ENCODE data around the gene ECE1. TPM values are rescaled to one million over a fixed set of nuclear protein-coding genes. Genes with fewer than 3 reads are reported as not detected.
A peak's percentile ranks its signal among the peaks of the same experiment; 100 is the strongest.

Gene ECE1
- total and polyA plus RNA-seq, 2 of the 13 experiments (the other 11 are each of a cell fraction or from before 2014, with no cell fraction given) = 13.5 to 21.2 TPM

GRCh38 chr1:21266119-21266774 lies 24.0 kb downstream of the ECE1 start (continued):
- no peak for TF ChIP-seq ZIK1 (CRISPR knock-in tag; IDR thresholded peaks at IDR 0.05; ENCODE audit: borderline replicate concordance, low read depth)
- TF ChIP-seq ZNF558 (CRISPR knock-in tag; IDR thresholded peaks at IDR 0.05; ENCODE audit: borderline replicate concordance) = no peak
- TF ChIP-seq ZNF292 (CRISPR knock-in tag; IDR thresholded peaks at IDR 0.05; ENCODE audit: borderline replicate concordance, low read depth) = 0 out of 2 replicates have a peak, but pooled peaks have one; percentile 19
- no peak for TF ChIP-seq ZNF235 (CRISPR knock-in tag; IDR thresholded peaks at IDR 0.05; ENCODE audit: borderline replicate concordance)
- TF ChIP-seq ZNF777 (CRISPR knock-in tag; IDR thresholded peaks at IDR 0.05) = no peak
- no peak for TF ChIP-seq ETV5 (CRISPR knock-in tag; IDR thresholded peaks at IDR 0.05; ENCODE audit: borderline replicate concordance)
- no peak for TF ChIP-seq MYNN (CRISPR knock-in tag; IDR thresholded peaks at IDR 0.05; ENCODE audit: low read depth)
- TF ChIP-seq TCF7 (IDR thresholded peaks at IDR 0.05; ENCODE audit: low read depth) = 0 out of 2 replicates have a peak, but pooled peaks have one; percentile 27
- TF ChIP-seq ZFP91 (CRISPR knock-in tag; IDR thresholded peaks at IDR 0.05; ENCODE audit: borderline replicate concordance) = peak; percentile 62; the same call in 1 of the 2 replicates
- TF ChIP-seq ZNF629 (CRISPR knock-in tag; conservative IDR thresholded peaks at IDR 0.05) = peak; percentile 87
- TF ChIP-seq ZBTB37 (CRISPR knock-in tag; IDR thresholded peaks at IDR 0.05) = no peak
- no peak for TF ChIP-seq GLI4 (CRISPR knock-in tag; IDR thresholded peaks at IDR 0.05; ENCODE audit: borderline replicate concordance)
- TF ChIP-seq CHCHD3 (CRISPR knock-in tag; IDR thresholded peaks at IDR 0.05) = no peak
- TF ChIP-seq IKZF1 (IDR thresholded peaks at IDR 0.05) = no peak
- TF ChIP-seq POGZ (CRISPR knock-in tag; IDR thresholded peaks at IDR 0.05) = no peak
- no peak for TF ChIP-seq ZNF83 (CRISPR knock-in tag; IDR thresholded peaks at IDR 0.05; ENCODE audit: borderline replicate concordance)
- TF ChIP-seq PRMT3 (CRISPR knock-in tag; IDR thresholded peaks at IDR 0.05; ENCODE audit: borderline replicate concordance, low read depth) = no peak
- TF ChIP-seq ZMYM3 (CRISPR knock-in tag; IDR thresholded peaks at IDR 0.05) = peak; percentile 52; the same call in 1 of the 2 replicates
- TF ChIP-seq SOX13 (IDR thresholded peaks at IDR 0.05) = no peak
- peak in 1 of 2 experiments; percentile 50; a peak in 1 of 4 replicates for TF ChIP-seq SOX13 (CRISPR knock-in tag; conservative IDR thresholded peaks at IDR 0.05 in 1 of 2, IDR thresholded peaks at IDR 0.05 in 1 of 2)
- TF ChIP-seq PAXIP1 (CRISPR knock-in tag; conservative IDR thresholded peaks at IDR 0.05) = peak; percentile 71
- TF ChIP-seq SOX6 (IDR thresholded peaks at IDR 0.05) = no peak
- TF ChIP-seq SOX6 (CRISPR knock-in tag; IDR thresholded peaks at IDR 0.05) = peak; percentile 45
- TF ChIP-seq STAG1 (CRISPR knock-in tag; IDR thresholded peaks at IDR 0.05) = no peak

All from HepG2 (cell line).